Measurements from ENCODE around the gene FOXP2.

FOXP2 gene

GRCh38 chr7:114740095-114740494, 325.5 kb downstream of the FOXP2 start:
- DNase-seq: no peak

GRCh38 chr7:114740941-114741340, 326.3 kb downstream of the FOXP2 start:
- no peak for DNase-seq

- DNase-seq: no peak
Measured at GRCh38 chr7:114741911-114742310, 327.3 kb downstream of the FOXP2 start.

Data from T1000 (cell line).